K562 (cell line): ENCODE results near the gene MBNL1. TPM values are rescaled to one million over a fixed set of nuclear protein-coding genes. Genes with fewer than 3 reads are reported as not detected.

ENCODE experiments used
- CCAR2 ChIP-seq: fragments of 200-400 bp; formaldehyde crosslinking; IDR thresholded peaks from 2 replicates; pipeline ENCODE4 v1.6.1; 2017; ENCODE audit warnings: mild to moderate bottlenecking, low read depth, low read length
- CEBPG ChIP-seq, 3 experiments: fragments of 200-800 bp in 1 of 3; sonication (Bioruptor generic) in 1 of 3; sonication (generic) in 1 of 3; formaldehyde crosslinking in 1 of 3; IDR thresholded peaks in 2 of 3; conservative IDR thresholded peaks in 1 of 3; 2 replicates each; pipeline versions ENCODE4 v1.6.1 to v1.8.0; 2016 to 2022; ENCODE audit warnings: missing compliant biosample characterization in 2 of 3, missing genetic modification characterization in 2 of 3, mild to moderate bottlenecking in 1 of 3, missing genetic modification reagents in 1 of 3
- EP400 ChIP-seq: fragments of 450-650 bp; IDR thresholded peaks from 2 replicates; pipeline ENCODE4 v1.6.1; 2017; ENCODE audit warnings: antibody characterized with exemption, mild to moderate bottlenecking, moderate library complexity
- IFI16 ChIP-seq: fragments of 250-450 bp; sonication (Bioruptor Pico); IDR thresholded peaks from 2 replicates; pipeline ENCODE4 v2.1.2; 2022; ENCODE audit warnings: mild to moderate bottlenecking, inconsistent platforms
- IRF2 ChIP-seq: sonication (generic); formaldehyde crosslinking; IDR thresholded peaks from 2 replicates; pipeline ENCODE4 v1.8.1; 2022; ENCODE audit warnings: mild to moderate bottlenecking, missing genetic modification reagents
- NCOA1 ChIP-seq: fragments of 450-650 bp; IDR thresholded peaks from 2 replicates; pipeline ENCODE4 v1.6.1; 2016; ENCODE audit warnings: low read depth
- NCOA6 ChIP-seq: fragments of 450-650 bp; IDR thresholded peaks from 2 replicates; pipeline ENCODE4 v1.6.1; 2017; ENCODE audit warnings: mild to moderate bottlenecking
- NFE2 ChIP-seq: IDR thresholded peaks from 2 replicates; pipeline ENCODE4 v1.6.1; 2014; ENCODE audit warnings: antibody characterized with exemption, low read depth
- NR2C2 ChIP-seq, 2 experiments: fragments of 200-800 bp in 1 of 2; sonication (Bioruptor generic) in 1 of 2; sonication (generic) in 1 of 2; formaldehyde crosslinking in 1 of 2; IDR thresholded peaks; 2 replicates each; pipeline versions ENCODE4 v1.6.1 to v1.8.0; 2016 to 2022; ENCODE audit warnings: mild to moderate bottlenecking in 1 of 2, missing compliant biosample characterization in 1 of 2, missing genetic modification characterization in 1 of 2, missing genetic modification reagents in 1 of 2
- PML ChIP-seq: IDR thresholded peaks from 2 replicates; pipeline ENCODE4 v1.6.1; 2012; ENCODE audit warnings: low read length, inconsistent platforms
- PTBP1 ChIP-seq: fragments of 200-400 bp; formaldehyde crosslinking; IDR thresholded peaks from 2 replicates; pipeline ENCODE4 v1.6.1; 2017; ENCODE audit warnings: low read depth, low read length
- RBM34 ChIP-seq: fragments of 200-400 bp; formaldehyde crosslinking; IDR thresholded peaks from 2 replicates; pipeline ENCODE4 v1.6.1; 2018; ENCODE audit warnings: low read length, borderline replicate concordance; ENCODE audit not compliant: insufficient read depth
- SMARCA4 ChIP-seq: fragments of 450-650 bp; IDR thresholded peaks from 2 replicates; pipeline ENCODE4 v1.6.1; 2016
- SMC3 ChIP-seq: conservative IDR thresholded peaks from 2 replicates; pipeline ENCODE4 v1.6.1; 2011; ENCODE audit warnings: low read depth, low read length, improper control_type of control experiment; ENCODE audit not compliant: insufficient read depth
- U2AF1 ChIP-seq: fragments of 200-400 bp; formaldehyde crosslinking; optimal IDR thresholded peaks from 2 replicates; pipeline ENCODE3; 2017; ENCODE audit warnings: mild to moderate bottlenecking, low read depth, low read length, moderate library complexity
- XRCC4 ChIP-seq: IDR thresholded peaks from one replicate; pipeline ENCODE4 v1.6.1; 2011; ENCODE audit not compliant: insufficient read depth, insufficient read length; ENCODE audit errors: extremely low read depth
- ZNF146 ChIP-seq: IDR thresholded peaks from one replicate; pipeline ENCODE4 v1.6.1; 2018; ENCODE audit warnings: missing compliant biosample characterization; ENCODE audit not compliant: unreplicated experiment
- ZNF184 ChIP-seq: sonication (generic); formaldehyde crosslinking; IDR thresholded peaks from 2 replicates; pipeline ENCODE4 v1.5.0; 2020; ENCODE audit warnings: missing genetic modification reagents
- ZNF197 ChIP-seq: fragments of 200-800 bp; sonication (Bioruptor generic); IDR thresholded peaks from 2 replicates; pipeline ENCODE4 v1.6.1; 2016; ENCODE audit warnings: low read depth, missing genetic modification characterization, missing compliant biosample characterization
- ZNF23 ChIP-seq: fragments of 250-450 bp; sonication (Bioruptor Pico); IDR thresholded peaks from 2 replicates; pipeline ENCODE4 v1.4.0; 2020; ENCODE audit warnings: mild to moderate bottlenecking
- ZNF232 ChIP-seq: sonication (generic); formaldehyde crosslinking; IDR thresholded peaks from 2 replicates; pipeline ENCODE4 v1.8.0; 2022; ENCODE audit warnings: mild to moderate bottlenecking, missing genetic modification reagents
- ZNF274 ChIP-seq: IDR thresholded peaks from 2 replicates; pipeline ENCODE4 v1.6.1; 2011; ENCODE audit warnings: low read depth, mild to moderate bottlenecking, low read length, moderate library complexity, borderline replicate concordance
- ZNF282 ChIP-seq: sonication (generic); formaldehyde crosslinking; IDR thresholded peaks from 2 replicates; pipeline ENCODE4 v1.8.1; 2023; ENCODE audit warnings: missing genetic modification reagents
- ZNF316 ChIP-seq: fragments of 450-650 bp; IDR thresholded peaks from 2 replicates; pipeline ENCODE4 v1.6.1; 2016
- ZNF41 ChIP-seq: fragments of 250-450 bp; sonication (Bioruptor Pico); conservative IDR thresholded peaks from 2 replicates; pipeline ENCODE4 v1.4.0; 2020; ENCODE audit warnings: mild to moderate bottlenecking
- polyA plus RNA-seq, 8 experiments: library from polyadenylated mRNA; depleted of rRNA in 4 of 8; stranded (reverse) in 5 of 8; unstranded in 3 of 8; fragments of >200 nt; fragmentation: Nextera tagmentation in 2 of 8; fragmentation: Illumina TruSeq in 1 of 8; extraction: Ambion mirVana in 2 of 8; extraction: Trizol in 1 of 8; gene quantifications; 2 replicates each; pipeline versions ENCODE4 v1.2.1 to v1.2.3, GENCODE V29; 2011 to 2014; ENCODE audit warnings: inconsistent platforms in 1 of 8, missing spikeins in 1 of 8
- total RNA-seq, 7 experiments: library from RNA; depleted of rRNA in 6 of 7; stranded (reverse); fragments of >200 nt in 6 of 7; fragmentation: Illumina TruSeq in 2 of 7; extraction: Trizol in 2 of 7; gene quantifications; 2 replicates each; pipeline versions ENCODE4 v1.2.1 to v1.2.3, GENCODE V29; 2011 to 2021; ENCODE audit warnings: low replicate concordance in 1 of 7
- TF ChIP-seq, protein P1 (sequence below): fragments of 450-650 bp; IDR thresholded peaks from 2 replicates; pipeline ENCODE4 v1.6.1; 2016; ENCODE audit warnings: mild to moderate bottlenecking
- TF ChIP-seq, protein P2 (sequence below): fragments of 450-650 bp; IDR thresholded peaks from 2 replicates; pipeline ENCODE4 v1.6.1; 2014; ENCODE audit warnings: low read depth, mild to moderate bottlenecking, moderate library complexity, borderline replicate concordance

MBNL1 gene
- total and polyA plus RNA-seq, 9 of the 15 experiments (the other 6 are each of a cell fraction or from before 2014, with no cell fraction given): 70.3 to 243 (median 220) TPM

DNA sequence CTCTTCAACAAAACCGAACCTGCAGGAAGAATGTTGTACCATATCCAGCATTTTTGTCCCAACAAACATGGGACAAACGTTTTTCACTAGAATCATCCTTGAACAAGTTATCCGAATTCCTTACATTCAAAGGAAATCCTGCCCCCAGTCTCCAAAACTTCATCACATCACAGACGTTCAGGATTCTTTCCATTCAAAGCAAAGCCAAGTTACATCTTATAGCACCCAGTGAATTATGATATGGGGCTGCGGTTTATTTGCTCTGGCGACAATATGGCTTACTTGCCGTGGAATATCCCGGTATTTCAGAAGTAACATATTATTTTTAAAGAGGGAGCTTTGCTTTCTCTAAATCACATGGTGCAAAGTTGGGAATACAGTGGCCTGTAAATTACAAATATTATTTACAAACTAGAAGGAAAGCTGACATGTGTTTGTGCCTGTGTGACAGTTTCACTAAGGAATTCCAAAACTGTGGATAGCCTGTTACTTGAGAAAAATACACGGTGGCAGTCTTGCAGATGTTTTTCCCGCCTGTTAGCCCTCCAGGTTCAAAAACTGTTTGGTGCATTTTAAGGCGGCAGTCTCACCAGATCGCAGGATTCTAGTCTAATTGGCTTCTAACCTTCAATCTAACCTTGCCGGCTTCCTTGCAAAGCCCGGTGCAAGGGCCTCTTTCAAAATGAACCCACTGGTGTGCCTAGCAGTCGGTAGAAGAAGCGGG is 736 bp upstream of the MBNL1 start (continued):
- TF ChIP-seq ZNF316 (no peak), NFE2 (no peak), IRF2 (CRISPR knock-in tag) (no peak), RBM34 (no peak), EP400 (no peak), SMC3 (no peak), SMARCA4 (0 out of 2 replicates have a peak, but pooled peaks have one; percentile 3), ZNF274 (no peak), PML (no peak), ZNF41 (CRISPR knock-in tag) (no peak), NCOA1 (0 out of 2 replicates have a peak, but pooled peaks have one; percentile 16), NR2C2 (CRISPR knock-in tag; IDR thresholded peaks at IDR 0.05) (no peak), NR2C2 (tag; IDR thresholded peaks at IDR 0.05) (no peak; the same call in 1 of the 2 replicates), ZNF184 (CRISPR knock-in tag) (no peak), NCOA6 (no peak), ZNF197 (CRISPR knock-in tag) (no peak), ZNF146 (CRISPR knock-in tag) (no peak), U2AF1 (no peak), IFI16 (CRISPR knock-in tag) (no peak), PTBP1 (no peak), CCAR2 (no peak), ZNF23 (CRISPR knock-in tag) (no peak), ZNF282 (CRISPR knock-in tag) (no peak), XRCC4 (no peak), ZNF232 (CRISPR knock-in tag) (no peak), CEBPG (CRISPR knock-in tag; IDR thresholded peaks at IDR 0.05) (no peak), CEBPG (tag; conservative IDR thresholded peaks at IDR 0.05 in 1 of 2, IDR thresholded peaks at IDR 0.05 in 1 of 2) (no peak)
- TF ChIP-seq, protein P1, sequence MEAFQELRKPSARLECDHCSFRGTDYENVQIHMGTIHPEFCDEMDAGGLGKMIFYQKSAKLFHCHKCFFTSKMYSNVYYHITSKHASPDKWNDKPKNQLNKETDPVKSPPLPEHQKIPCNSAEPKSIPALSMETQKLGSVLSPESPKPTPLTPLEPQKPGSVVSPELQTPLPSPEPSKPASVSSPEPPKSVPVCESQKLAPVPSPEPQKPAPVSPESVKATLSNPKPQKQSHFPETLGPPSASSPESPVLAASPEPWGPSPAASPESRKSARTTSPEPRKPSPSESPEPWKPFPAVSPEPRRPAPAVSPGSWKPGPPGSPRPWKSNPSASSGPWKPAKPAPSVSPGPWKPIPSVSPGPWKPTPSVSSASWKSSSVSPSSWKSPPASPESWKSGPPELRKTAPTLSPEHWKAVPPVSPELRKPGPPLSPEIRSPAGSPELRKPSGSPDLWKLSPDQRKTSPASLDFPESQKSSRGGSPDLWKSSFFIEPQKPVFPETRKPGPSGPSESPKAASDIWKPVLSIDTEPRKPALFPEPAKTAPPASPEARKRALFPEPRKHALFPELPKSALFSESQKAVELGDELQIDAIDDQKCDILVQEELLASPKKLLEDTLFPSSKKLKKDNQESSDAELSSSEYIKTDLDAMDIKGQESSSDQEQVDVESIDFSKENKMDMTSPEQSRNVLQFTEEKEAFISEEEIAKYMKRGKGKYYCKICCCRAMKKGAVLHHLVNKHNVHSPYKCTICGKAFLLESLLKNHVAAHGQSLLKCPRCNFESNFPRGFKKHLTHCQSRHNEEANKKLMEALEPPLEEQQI: no peak
- TF ChIP-seq, protein P2, sequence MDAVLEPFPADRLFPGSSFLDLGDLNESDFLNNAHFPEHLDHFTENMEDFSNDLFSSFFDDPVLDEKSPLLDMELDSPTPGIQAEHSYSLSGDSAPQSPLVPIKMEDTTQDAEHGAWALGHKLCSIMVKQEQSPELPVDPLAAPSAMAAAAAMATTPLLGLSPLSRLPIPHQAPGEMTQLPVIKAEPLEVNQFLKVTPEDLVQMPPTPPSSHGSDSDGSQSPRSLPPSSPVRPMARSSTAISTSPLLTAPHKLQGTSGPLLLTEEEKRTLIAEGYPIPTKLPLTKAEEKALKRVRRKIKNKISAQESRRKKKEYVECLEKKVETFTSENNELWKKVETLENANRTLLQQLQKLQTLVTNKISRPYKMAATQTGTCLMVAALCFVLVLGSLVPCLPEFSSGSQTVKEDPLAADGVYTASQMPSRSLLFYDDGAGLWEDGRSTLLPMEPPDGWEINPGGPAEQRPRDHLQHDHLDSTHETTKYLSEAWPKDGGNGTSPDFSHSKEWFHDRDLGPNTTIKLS: peak; percentile 53; the same call in 1 of the 2 replicates
